K562 (cell line): ENCODE data around the gene CFDP1. TPM values are rescaled to one million over a fixed set of nuclear protein-coding genes. Genes with fewer than 3 reads are reported as not detected.

Source experiments
- ADNP ChIP-seq: fragments of 200-800 bp; sonication (Bioruptor generic); IDR thresholded peaks from 2 replicates; pipeline ENCODE4 v1.6.1; 2016; ENCODE audit warnings: missing genetic modification characterization, missing compliant biosample characterization
- ATF3 ChIP-seq, 2 experiments: fragments of 450-650 bp in 1 of 2; sonication (generic) in 1 of 2; formaldehyde crosslinking in 1 of 2; IDR thresholded peaks in 1 of 2; conservative IDR thresholded peaks in 1 of 2; 2 replicates each; pipeline versions ENCODE4 v1.6.1 to v1.8.1; 2016 to 2023; ENCODE audit warnings: mild to moderate bottlenecking in 2 of 2, moderate library complexity in 2 of 2, inconsistent platforms in 1 of 2, missing genetic modification reagents in 1 of 2
- BMI1 ChIP-seq: fragments of 150-350 bp; IDR thresholded peaks from 2 replicates; pipeline ENCODE4 v1.6.1; 2014; ENCODE audit warnings: low read length
- CHD1 ChIP-seq: fragments of 200-600 bp; sonication (generic); IDR thresholded peaks from one replicate; pipeline ENCODE4 v1.6.1; 2012; ENCODE audit warnings: mild to moderate bottlenecking, moderate library complexity, low read length, inconsistent platforms
- ETV6 ChIP-seq, 3 experiments: fragments of 150-350 bp in 1 of 3; sonication (generic) in 1 of 3; formaldehyde crosslinking in 1 of 3; IDR thresholded peaks; 2 replicates each; pipeline versions ENCODE4 v1.6.1 to v1.8.0; 2014 to 2022; ENCODE audit warnings: borderline replicate concordance in 2 of 3, low read depth in 2 of 3, antibody characterized with exemption in 1 of 3, low read length in 1 of 3, mild to moderate bottlenecking in 1 of 3, missing genetic modification reagents in 1 of 3
- IRF1 ChIP-seq: sonication (generic); formaldehyde crosslinking; IDR thresholded peaks from 2 replicates; pipeline ENCODE4 v1.8.0; 2022; ENCODE audit warnings: missing genetic modification reagents, mild to moderate bottlenecking, borderline replicate concordance
- JUN ChIP-seq, 2 experiments: sonication (generic) in 1 of 2; formaldehyde crosslinking in 1 of 2; IDR thresholded peaks; 2 replicates each; pipeline versions ENCODE4 v1.6.1 to v1.8.0; 2012 to 2022; ENCODE audit warnings: borderline replicate concordance in 2 of 2, mild to moderate bottlenecking in 2 of 2, improper control_type of control experiment in 1 of 2, low read depth in 1 of 2, low read length in 1 of 2, missing genetic modification reagents in 1 of 2
- JUND ChIP-seq, 2 experiments: IDR thresholded peaks; 2 replicates in 1 of 2; 3 replicates in 1 of 2; pipeline ENCODE4 v1.6.1; 2011; ENCODE audit warnings: borderline replicate concordance in 2 of 2, low read depth in 2 of 2, low read length in 2 of 2, improper control_type of control experiment in 1 of 2, missing biosample characterization in 1 of 2, missing genetic modification characterization in 1 of 2, missing genetic modification reagents in 1 of 2
- KAT2B ChIP-seq: IDR thresholded peaks from one replicate; pipeline ENCODE4 v1.6.1; 2012; ENCODE audit warnings: low read depth, mild to moderate bottlenecking, control low read depth, inconsistent platforms, low read length, moderate library complexity
- MXI1 ChIP-seq: IDR thresholded peaks from 2 replicates; pipeline ENCODE4 v1.6.1; 2011; ENCODE audit warnings: low read depth, mild to moderate bottlenecking, improper control_type of control experiment, low read length
- NFIX ChIP-seq: fragments of 250-450 bp; sonication (Bioruptor Pico); IDR thresholded peaks from 2 replicates; pipeline ENCODE4 v1.4.0; 2020; ENCODE audit warnings: low read depth, mild to moderate bottlenecking, moderate library complexity
- POLR3G ChIP-seq: IDR thresholded peaks from 2 replicates; pipeline ENCODE4 v1.6.1; 2011; ENCODE audit not compliant: insufficient read length, insufficient replicate concordance; ENCODE audit errors: extremely low read depth
- RBFOX2 ChIP-seq: fragments of 200-400 bp; formaldehyde crosslinking; IDR thresholded peaks from 2 replicates; pipeline ENCODE4 v1.6.1; 2017; ENCODE audit warnings: low read depth, mild to moderate bottlenecking, low read length, moderate library complexity
- SIN3A ChIP-seq, 2 experiments: fragments of 150-350 bp in 1 of 2; IDR thresholded peaks; 2 replicates each; pipeline ENCODE4 v1.6.1; 2011 to 2016; ENCODE audit warnings: borderline replicate concordance in 2 of 2, low read depth in 2 of 2, low read length in 2 of 2, mild to moderate bottlenecking in 2 of 2, moderate library complexity in 2 of 2; ENCODE audit not compliant: control insufficient read depth in 1 of 2
- SMARCA5 ChIP-seq: fragments of 450-650 bp; IDR thresholded peaks from 2 replicates; pipeline ENCODE4 v1.6.1; 2016
- TRIM25 ChIP-seq: fragments of 450-650 bp; IDR thresholded peaks from 2 replicates; pipeline ENCODE4 v1.7.0; 2016; ENCODE audit warnings: borderline replicate concordance
- ZBTB7A ChIP-seq: IDR thresholded peaks from 2 replicates; pipeline ENCODE4 v1.6.1; 2011; ENCODE audit warnings: low read depth, mild to moderate bottlenecking, low read length, moderate library complexity, borderline replicate concordance; ENCODE audit not compliant: control insufficient read depth
- ZNF280A ChIP-seq: fragments of 450-650 bp; IDR thresholded peaks from 2 replicates; pipeline ENCODE4 v1.6.1; 2018; ENCODE audit warnings: mild to moderate bottlenecking, low read depth; ENCODE audit not compliant: partially characterized antibody
- polyA plus RNA-seq, 8 experiments: library from polyadenylated mRNA; depleted of rRNA in 4 of 8; stranded (reverse) in 5 of 8; unstranded in 3 of 8; fragments of >200 nt; fragmentation: Nextera tagmentation in 2 of 8; fragmentation: Illumina TruSeq in 1 of 8; extraction: Ambion mirVana in 2 of 8; extraction: Trizol in 1 of 8; gene quantifications; 2 replicates each; pipeline versions ENCODE4 v1.2.1 to v1.2.3, GENCODE V29; 2011 to 2014; ENCODE audit warnings: inconsistent platforms in 1 of 8, missing spikeins in 1 of 8
- total RNA-seq, 7 experiments: library from RNA; depleted of rRNA in 6 of 7; stranded (reverse); fragments of >200 nt in 6 of 7; fragmentation: Illumina TruSeq in 2 of 7; extraction: Trizol in 2 of 7; gene quantifications; 2 replicates each; pipeline versions ENCODE4 v1.2.1 to v1.2.3, GENCODE V29; 2011 to 2021; ENCODE audit warnings: low replicate concordance in 1 of 7

CFDP1 gene
- total and polyA plus RNA-seq, 9 of the 15 experiments (the other 6 are each of a cell fraction or from before 2014, with no cell fraction given), result 31.5 to 78.4 (median 61.7) TPM

GRCh38 chr16:75244844-75245758, 188.2 kb downstream of the CFDP1 start (continued):
- TF ChIP-seq ZNF280A (no peak), JUND (IDR thresholded peaks at IDR 0.05; ENCODE audit: borderline replicate concordance, low read depth, low read length) (peak; percentile 56), JUND (tag; IDR thresholded peaks at IDR 0.05; ENCODE audit: borderline replicate concordance, low read depth, low read length) (no peak), CHD1 (no peak), ZBTB7A (peak; percentile 95; the same call in 1 of the 2 replicates), ETV6 (IDR thresholded peaks at IDR 0.05; ENCODE audit: borderline replicate concordance in 1 of 2, low read depth in 2 of 2, low read length in 1 of 2) (no peak), ETV6 (CRISPR knock-in tag; IDR thresholded peaks at IDR 0.05; ENCODE audit: borderline replicate concordance) (no peak), RBFOX2 (peak; percentile 25; the same call in 1 of the 2 replicates), TRIM25 (no peak), NFIX (CRISPR knock-in tag) (no peak), MXI1 (no peak), POLR3G (no peak), ATF3 (IDR thresholded peaks at IDR 0.05) (peak; percentile 41; the same call in 1 of the 2 replicates), ATF3 (CRISPR knock-in tag; conservative IDR thresholded peaks at IDR 0.05) (no peak), JUN (IDR thresholded peaks at IDR 0.05; ENCODE audit: borderline replicate concordance, low read depth, low read length) (peak; percentile 23; the same call in 1 of the 2 replicates), JUN (CRISPR knock-in tag; IDR thresholded peaks at IDR 0.05; ENCODE audit: borderline replicate concordance) (no peak), BMI1 (no peak), KAT2B (no peak), IRF1 (CRISPR knock-in tag) (no peak), SMARCA5 (no peak), ADNP (tag) (no peak), SIN3A (IDR thresholded peaks at IDR 0.05; ENCODE audit: borderline replicate concordance in 2 of 2, control insufficient read depth in 1 of 2, low read depth in 2 of 2, low read length in 2 of 2) (no peak)
